ENCODE measurements around the gene SMAD6.

Gene SMAD6

DNA sequence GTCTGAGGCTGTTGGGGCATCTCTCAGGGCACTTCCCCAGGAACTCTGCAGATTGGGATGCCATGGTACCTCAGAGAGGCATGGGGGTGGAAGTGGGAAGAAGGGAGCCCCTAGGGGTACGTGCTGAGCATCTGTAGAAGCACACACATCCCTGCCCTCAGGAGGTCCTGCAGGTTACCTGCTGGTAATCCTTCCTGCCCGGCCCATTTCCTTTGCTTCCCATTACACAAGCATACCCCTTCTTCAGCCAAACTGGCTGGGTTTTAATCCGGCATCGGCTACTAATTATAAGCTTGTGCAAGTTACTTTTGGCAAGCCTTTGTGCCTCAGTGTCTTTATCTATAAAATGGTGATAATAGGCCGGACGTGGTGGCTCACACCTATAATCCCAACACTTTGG is 3.1 kb upstream of the SMAD6 start:
- Histone ChIP-seq H2AFZ (ENCODE audit: insufficient read depth, low read length, poor library complexity) (no peak overlapping the region), H2BK120ac (ENCODE audit: insufficient read depth, low read length, poor library complexity) (peak overlapping the region; percentile 13), H3K27me3 (ENCODE audit: insufficient read depth, low read length) (no peaks in the 10 kb centered on the region), H4K91ac (ENCODE audit: low read depth, low read length) (peak overlapping the region; percentile 31), H3K36me3 (ENCODE audit: control insufficient read depth in 1 of 2, insufficient read depth in 2 of 2, low read length in 2 of 2) (peaks cover 2 to 4% of the 10 kb centered on the region in 2 experiments), H3K4ac (ENCODE audit: low read depth, low read length) (no peak overlapping the region), H3K79me1 (ENCODE audit: low read length) (peaks cover 29% of the 10 kb centered on the region), H3K79me2 (ENCODE audit: control insufficient read depth, insufficient read depth, low read length, poor library complexity) (peaks cover 18% of the 10 kb centered on the region), H2BK12ac (ENCODE audit: low read length) (peak overlapping the region; percentile 5), H3K4me3 (ENCODE audit: low read depth, low read length) (no peak overlapping the region), H3K4me2 (ENCODE audit: low read length) (no peak overlapping the region), H3K27ac (ENCODE audit: low read depth, low read length) (no peak overlapping the region), H3K23ac (ENCODE audit: low read length) (no peak overlapping the region), H2BK5ac (ENCODE audit: low read depth, low read length, poor library complexity) (no peak overlapping the region), H3K18ac (ENCODE audit: low read length) (no peak overlapping the region), H3K14ac (ENCODE audit: low read length) (no peak overlapping the region), H3K9ac (ENCODE audit: low read length) (no peak overlapping the region), H4K12ac (ENCODE audit: low read depth, low read length) (no peak overlapping the region), H4K8ac (ENCODE audit: low read depth, low read length) (no peak overlapping the region), H3K9me3 (ENCODE audit: insufficient read depth, low read depth, low read length) (no peaks in the 10 kb centered on the region), H2AK5ac (ENCODE audit: low read length) (peak overlapping the region; percentile 42), H3K4me1 (ENCODE audit: control insufficient read depth in 1 of 2, insufficient read depth in 2 of 2, low read length in 2 of 2) (peaks cover 0 to 10% of the 10 kb centered on the region in 2 experiments)
- no peak for DNase-seq
- WGBS (ENCODE audit: extremely low coverage, insufficient coverage, insufficient read length) = no CpG with 5 or more reads among the region's 6 CpGs

GRCh38 chr15:66700412-66700801 is 1.6 kb upstream of the SMAD6 start:
- Histone ChIP-seq H3K23ac (ENCODE audit: low read length) (no peak overlapping the region), H3K9me3 (ENCODE audit: insufficient read depth, low read depth, low read length) (no peaks in the 10 kb centered on the region), H2AK5ac (ENCODE audit: low read length) (no peak overlapping the region), H3K79me2 (ENCODE audit: control insufficient read depth, insufficient read depth, low read length, poor library complexity) (peaks cover 32% of the 10 kb centered on the region), H3K36me3 (ENCODE audit: control insufficient read depth in 1 of 2, insufficient read depth in 2 of 2, low read length in 2 of 2) (peaks cover 12% of the 10 kb centered on the region in 2 experiments), H3K14ac (ENCODE audit: low read length) (peak overlapping the region; percentile 19), H2BK12ac (ENCODE audit: low read length) (peak overlapping the region; percentile 21), H4K8ac (ENCODE audit: low read depth, low read length) (peak overlapping the region; percentile 15), H3K27me3 (ENCODE audit: insufficient read depth, low read length) (no peaks in the 10 kb centered on the region), H3K9ac (ENCODE audit: low read length) (no peak overlapping the region), H3K4me1 (ENCODE audit: control insufficient read depth in 1 of 2, insufficient read depth in 2 of 2, low read length in 2 of 2) (peaks cover under 1 to 14% of the 10 kb centered on the region in 2 experiments), H2BK120ac (ENCODE audit: insufficient read depth, low read length, poor library complexity) (peak overlapping the region; percentile 59), H3K18ac (ENCODE audit: low read length) (peak overlapping the region; percentile 81), H3K4ac (ENCODE audit: low read depth, low read length) (no peak overlapping the region), H3K27ac (ENCODE audit: low read depth, low read length) (no peak overlapping the region), H3K79me1 (ENCODE audit: low read length) (peaks cover 36% of the 10 kb centered on the region), H3K4me2 (ENCODE audit: low read length) (peak overlapping the region; percentile 84), H2AFZ (ENCODE audit: insufficient read depth, low read length, poor library complexity) (peak overlapping the region; percentile 28), H4K12ac (ENCODE audit: low read depth, low read length) (no peak overlapping the region), H2BK5ac (ENCODE audit: low read depth, low read length, poor library complexity) (peak overlapping the region; percentile 53), H3K4me3 (ENCODE audit: low read depth, low read length) (peak overlapping the region; percentile 73), H4K91ac (ENCODE audit: low read depth, low read length) (peak overlapping the region; percentile 64)
- DNase-seq = no peak
- no CpG with 5 or more reads among the region's 13 CpGs for WGBS (ENCODE audit: extremely low coverage, insufficient coverage, insufficient read length)

DNA sequence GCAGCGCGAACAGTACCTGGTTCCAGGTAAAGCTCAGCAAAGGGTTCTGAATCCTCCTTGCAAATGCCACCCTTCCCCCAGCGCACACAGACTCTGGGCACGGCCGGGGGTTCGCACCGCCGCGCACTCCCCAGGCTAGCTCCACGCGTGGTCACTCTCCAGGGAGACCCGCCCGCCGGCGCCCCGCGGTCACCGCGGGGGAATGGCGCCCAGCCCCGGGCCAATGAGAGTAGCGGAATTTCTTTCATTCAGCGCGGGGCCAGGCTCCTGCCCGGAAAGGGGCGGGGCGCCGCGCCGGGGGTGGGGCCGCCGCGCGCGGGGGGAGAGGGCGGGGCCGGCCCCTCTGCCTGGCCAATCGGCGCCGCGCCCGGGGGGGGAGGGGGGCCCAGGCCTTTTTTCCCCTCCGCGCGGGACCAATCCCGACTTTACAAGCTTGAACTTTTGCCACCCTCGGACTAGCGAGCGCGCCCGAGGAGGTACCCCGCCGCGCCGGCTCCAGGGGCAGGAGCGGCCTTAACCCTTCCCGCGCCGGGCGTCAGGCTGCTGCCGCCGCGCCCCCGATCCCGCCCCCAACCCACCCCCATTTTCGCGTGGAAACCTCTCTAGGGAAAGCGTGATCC is 1.1 kb upstream of the SMAD6 start:
- peak; percentile 86 to 95 for DNase-seq
- H3K4me3 ChIP-seq (ENCODE audit: low read depth, low read length) = peak overlapping the region; percentile 74
- H2BK120ac ChIP-seq (ENCODE audit: insufficient read depth, low read length, poor library complexity) = peak overlapping the region; percentile 59
- H4K91ac ChIP-seq (ENCODE audit: low read depth, low read length) = peak overlapping the region; percentile 78
- no peak overlapping the region for H3K23ac ChIP-seq (ENCODE audit: low read length)
- H3K4me2 ChIP-seq (ENCODE audit: low read length) = peak overlapping the region; percentile 96
- H2AK5ac ChIP-seq (ENCODE audit: low read length) = no peak overlapping the region
- peak overlapping the region; percentile 16 for H2BK12ac ChIP-seq (ENCODE audit: low read length)
- H3K27me3 ChIP-seq (ENCODE audit: insufficient read depth, low read length) = no peaks in the 10 kb centered on the region
- H3K36me3 ChIP-seq (ENCODE audit: control insufficient read depth in 1 of 2, insufficient read depth in 2 of 2, low read length in 2 of 2) = peaks cover 17% of the 10 kb centered on the region in 2 experiments
- H3K79me2 ChIP-seq (ENCODE audit: control insufficient read depth, insufficient read depth, low read length, poor library complexity) = peaks cover 37% of the 10 kb centered on the region
- peak overlapping the region; percentile 53 for H2BK5ac ChIP-seq (ENCODE audit: low read depth, low read length, poor library complexity)
- peaks cover 6 to 19% of the 10 kb centered on the region in 2 experiments for H3K4me1 ChIP-seq (ENCODE audit: control insufficient read depth in 1 of 2, insufficient read depth in 2 of 2, low read length in 2 of 2)
- H3K14ac ChIP-seq (ENCODE audit: low read length) = peak overlapping the region; percentile 19
- peak overlapping the region; percentile 81 for H3K18ac ChIP-seq (ENCODE audit: low read length)
- peak overlapping the region; percentile 38 for H4K8ac ChIP-seq (ENCODE audit: low read depth, low read length)
- H3K9me3 ChIP-seq (ENCODE audit: insufficient read depth, low read depth, low read length) = no peaks in the 10 kb centered on the region
- no peak overlapping the region for H3K9ac ChIP-seq (ENCODE audit: low read length)
- H4K12ac ChIP-seq (ENCODE audit: low read depth, low read length) = no peak overlapping the region
- peak overlapping the region; percentile 73 for H3K27ac ChIP-seq (ENCODE audit: low read depth, low read length)
- peaks cover 40% of the 10 kb centered on the region for H3K79me1 ChIP-seq (ENCODE audit: low read length)
- no peak overlapping the region for H3K4ac ChIP-seq (ENCODE audit: low read depth, low read length)
- no CpG with 5 or more reads among the region's 68 CpGs for WGBS (ENCODE audit: extremely low coverage, insufficient coverage, insufficient read length)
- H2AFZ ChIP-seq (ENCODE audit: insufficient read depth, low read length, poor library complexity) = peak overlapping the region; percentile 28

- peak overlapping the region; percentile 77 for H3K9ac ChIP-seq (ENCODE audit: low read length)
- H3K14ac ChIP-seq (ENCODE audit: low read length) = peak overlapping the region; percentile 83
- H3K79me2 ChIP-seq (ENCODE audit: control insufficient read depth, insufficient read depth, low read length, poor library complexity) = peaks cover 42% of the 10 kb centered on the region
- H3K18ac ChIP-seq (ENCODE audit: low read length) = peak overlapping the region; percentile 54
- H2AFZ ChIP-seq (ENCODE audit: insufficient read depth, low read length, poor library complexity) = no peak overlapping the region
- H2AK5ac ChIP-seq (ENCODE audit: low read length) = no peak overlapping the region
- H3K4ac ChIP-seq (ENCODE audit: low read depth, low read length) = peak overlapping the region; percentile 16
- peak overlapping the region; percentile 78 for H4K91ac ChIP-seq (ENCODE audit: low read depth, low read length)
- DNase-seq = no peak
- peaks cover 45% of the 10 kb centered on the region for H3K79me1 ChIP-seq (ENCODE audit: low read length)
- WGBS (ENCODE audit: extremely low coverage, insufficient coverage, insufficient read length) = no CpG with 5 or more reads among the region's 48 CpGs
- peaks cover 23% of the 10 kb centered on the region in 2 experiments for H3K36me3 ChIP-seq (ENCODE audit: control insufficient read depth in 1 of 2, insufficient read depth in 2 of 2, low read length in 2 of 2)
- peak overlapping the region; percentile 67 for H2BK12ac ChIP-seq (ENCODE audit: low read length)
- no peak overlapping the region for H4K12ac ChIP-seq (ENCODE audit: low read depth, low read length)
- H3K4me2 ChIP-seq (ENCODE audit: low read length) = peak overlapping the region; percentile 96
- H3K27ac ChIP-seq (ENCODE audit: low read depth, low read length) = peak overlapping the region; percentile 73
- H3K27me3 ChIP-seq (ENCODE audit: insufficient read depth, low read length) = no peaks in the 10 kb centered on the region
- peaks cover 12 to 23% of the 10 kb centered on the region in 2 experiments for H3K4me1 ChIP-seq (ENCODE audit: control insufficient read depth in 1 of 2, insufficient read depth in 2 of 2, low read length in 2 of 2)
- H2BK120ac ChIP-seq (ENCODE audit: insufficient read depth, low read length, poor library complexity) = peak overlapping the region; percentile 40
- no peak overlapping the region for H3K23ac ChIP-seq (ENCODE audit: low read length)
- peak overlapping the region; percentile 74 for H3K4me3 ChIP-seq (ENCODE audit: low read depth, low read length)
- H2BK5ac ChIP-seq (ENCODE audit: low read depth, low read length, poor library complexity) = peak overlapping the region; percentile 37
- H3K9me3 ChIP-seq (ENCODE audit: insufficient read depth, low read depth, low read length) = no peaks in the 10 kb centered on the region
- H4K8ac ChIP-seq (ENCODE audit: low read depth, low read length) = peak overlapping the region; percentile 38
Measured at GRCh38 chr15:66701422-66702034, 508 bp upstream of the SMAD6 start.

All from trophoblast cell (in vitro differentiated cells and primary cell).